Pericardium fibroblast (primary cell): ENCODE measurements around the gene MYBPHL. TPM values are rescaled to one million over a fixed set of nuclear protein-coding genes. Genes with fewer than 3 reads are reported as not detected.

Experiments used
- total RNA-seq: library from RNA; depleted of rRNA; stranded (reverse); fragments of >200 nt; gene quantifications from 2 replicates; pipeline ENCODE4 v1.2.3, GENCODE V29; 2015

MYBPHL gene, protein sequence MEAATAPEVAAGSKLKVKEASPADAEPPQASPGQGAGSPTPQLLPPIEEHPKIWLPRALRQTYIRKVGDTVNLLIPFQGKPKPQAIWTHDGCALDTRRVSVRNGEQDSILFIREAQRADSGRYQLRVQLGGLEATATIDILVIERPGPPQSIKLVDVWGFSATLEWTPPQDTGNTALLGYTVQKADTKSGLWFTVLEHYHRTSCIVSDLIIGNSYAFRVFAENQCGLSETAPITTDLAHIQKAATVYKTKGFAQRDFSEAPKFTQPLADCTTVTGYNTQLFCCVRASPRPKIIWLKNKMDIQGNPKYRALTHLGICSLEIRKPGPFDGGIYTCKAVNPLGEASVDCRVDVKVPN
- total RNA-seq, result not detected in 2 replicates

DNA sequence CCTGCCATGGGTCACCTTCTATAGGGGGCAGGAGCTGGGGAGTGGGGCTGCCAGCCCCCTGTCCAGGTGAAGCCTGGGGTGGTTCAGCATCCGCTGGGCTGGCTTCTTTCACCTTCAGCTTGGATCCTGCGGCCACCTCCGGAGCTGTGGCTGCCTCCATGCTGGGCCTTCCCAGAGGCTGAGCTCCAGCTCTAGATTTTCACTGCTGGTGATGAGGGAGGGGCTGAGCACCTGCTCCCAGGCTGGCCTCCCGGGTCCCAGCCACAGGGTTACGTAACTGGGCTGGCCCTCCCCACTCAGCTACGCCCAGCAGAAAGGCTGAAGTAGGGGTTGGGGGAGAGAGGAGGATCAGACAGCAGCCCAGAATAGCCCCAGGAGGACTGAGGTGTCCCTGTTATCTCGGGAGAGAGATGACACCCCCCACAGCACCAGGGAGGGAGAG, at the start of gene MYBPHL:
Gene MYBPHL (minus strand): TSS at position 180 of the 442 bp plus-strand sequence. CDS start 20 bp downstream, at position 160.

DNA sequence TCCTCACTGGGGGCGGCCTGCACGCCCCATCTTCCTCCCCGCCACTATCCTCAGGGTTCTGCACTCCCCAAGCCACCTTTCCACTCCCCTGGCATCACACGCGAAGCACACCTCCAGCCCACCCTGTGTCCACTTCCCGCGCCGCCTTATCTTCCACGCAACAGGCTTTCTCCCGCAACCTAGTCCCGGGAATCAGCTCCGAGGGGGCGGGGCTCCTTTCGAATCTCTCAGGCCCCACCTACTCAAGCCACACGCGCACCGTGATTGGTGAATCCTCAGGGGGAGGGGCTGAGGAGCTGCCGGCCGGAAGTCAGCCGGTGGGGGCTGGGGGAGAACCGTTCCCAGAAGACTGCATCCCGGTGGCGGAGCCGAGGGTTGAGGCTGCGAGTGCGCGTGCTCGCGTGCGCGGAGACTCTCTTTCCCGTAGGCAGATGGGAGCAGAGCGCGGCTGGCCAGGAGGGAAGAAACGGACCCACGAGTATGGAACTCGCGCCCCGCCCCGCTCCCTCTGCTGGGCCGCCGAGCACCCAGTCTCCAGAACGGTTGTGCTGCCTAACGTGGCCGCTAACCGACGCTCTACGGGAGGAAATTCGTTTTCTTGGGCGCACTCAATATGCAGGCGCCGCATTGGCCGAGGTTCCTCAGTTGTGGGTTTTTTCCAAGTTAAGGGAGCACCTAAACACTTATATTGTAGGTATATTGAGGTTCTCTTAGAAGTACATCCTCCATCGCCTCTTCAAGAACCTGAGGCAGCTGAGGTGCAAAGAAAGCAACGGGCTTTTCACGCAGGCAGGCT, 23.7 kb downstream of the MYBPHL start, which contains the start of gene PSRC1:
Gene PSRC1 (minus strand): TSS at position 194 of the 796 bp plus-strand sequence.

DNA sequence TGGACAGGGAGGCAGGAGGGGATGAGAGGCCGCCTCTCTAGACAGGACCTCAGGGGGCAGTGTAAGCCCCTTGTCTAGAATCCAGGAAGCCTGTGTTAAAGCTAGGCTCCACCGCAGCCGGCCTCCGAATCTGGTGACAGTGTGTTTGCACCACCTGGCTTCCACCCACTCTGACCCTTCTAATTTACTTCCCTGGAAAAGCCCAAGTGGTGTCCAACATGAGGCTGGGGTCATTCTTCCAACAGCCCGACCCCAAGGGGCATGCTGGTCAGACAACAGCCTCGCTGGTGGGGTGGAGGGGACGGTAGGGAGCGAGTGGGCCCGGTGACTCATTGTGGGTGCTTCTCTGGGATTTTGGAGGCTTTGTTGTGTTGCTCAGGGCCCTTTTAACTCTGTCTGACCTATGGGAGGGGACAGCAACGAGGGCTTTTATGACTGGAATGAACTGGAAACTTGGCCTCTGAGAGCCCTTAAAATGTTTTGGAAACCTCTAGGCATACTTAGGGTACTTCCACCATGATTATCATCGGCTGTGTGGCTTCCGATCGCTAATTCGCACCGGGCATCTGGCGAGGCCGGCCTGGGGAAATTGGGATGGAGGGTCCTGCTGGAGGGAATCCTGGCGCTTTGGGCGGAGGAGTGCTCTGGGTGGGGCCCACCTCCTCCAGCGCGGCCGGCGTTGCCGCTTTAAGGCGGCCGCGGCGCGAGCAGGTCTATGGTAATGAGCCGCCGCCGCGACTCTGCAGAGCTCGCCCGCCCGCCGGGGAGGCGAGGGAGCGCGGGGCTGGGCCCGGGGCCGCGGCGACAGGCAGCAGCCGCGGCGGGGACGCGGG, 57.8 kb downstream of the MYBPHL start, which contains the start of gene CELSR2:
Gene CELSR2 (plus strand): TSS at position 743 of the 833 bp plus-strand sequence. CDS start 541 bp downstream, outside the sequence.

Other genes starting within 250 kb of the MYBPHL start
- 23.9 and 72.1 TPM in 2 replicates for gene TAF13, start 231.0 kb downstream of the MYBPHL start, total RNA-seq
- gene TMEM167B, start 216.2 kb downstream of the MYBPHL start, total RNA-seq, result 16.3 and 22.6 TPM in 2 replicates
- gene ELAPOR1, start 192.9 kb downstream of the MYBPHL start, total RNA-seq, result not detected in 2 replicates
- 220 and 297 TPM in 2 replicates for gene SARS1, start 93.1 kb downstream of the MYBPHL start, total RNA-seq
- 0.43 and 1.2 TPM in 2 replicates for gene CELSR2, start 57.5 kb downstream of the MYBPHL start, total RNA-seq
- 5.3 and 9.9 TPM in 2 replicates for gene PSRC1, start 23.9 kb downstream of the MYBPHL start, total RNA-seq
- 4.9 and 5.6 TPM in 2 replicates for gene SORT1, start 90.9 kb upstream of the MYBPHL start, total RNA-seq
- 28.9 and 32.3 TPM in 2 replicates for gene PSMA5, start 119.4 kb upstream of the MYBPHL start, total RNA-seq
- 0.23 and 1.4 TPM in 2 replicates for gene SYPL2, start 159.5 kb upstream of the MYBPHL start, total RNA-seq
- 5.8 and 6.2 TPM in 2 replicates for gene ATXN7L2, start 176.9 kb upstream of the MYBPHL start, total RNA-seq
- 6.0 and 7.4 TPM in 2 replicates for gene CYB561D1, start 187.1 kb upstream of the MYBPHL start, total RNA-seq
- gene AMIGO1, start 202.7 kb upstream of the MYBPHL start, total RNA-seq, result 0.12 and 1.4 TPM in 2 replicates
- gene GPR61, start 232.9 kb upstream of the MYBPHL start, total RNA-seq, result not detected in 2 replicates
- gene GNAI3, start 241.6 kb upstream of the MYBPHL start, total RNA-seq, result 7.5 TPM in 2 replicates